Testis (tissue), 2 donors: ENCODE results near the gene ABLIM3.

ENCODE experiments used
- CTCF ChIP-seq, 3 experiments: fragments of 450-650 bp in 2 of 3; fragments of 200-600 bp in 1 of 3; sonication (generic) in 1 of 3; IDR thresholded peaks; one replicate each; pipeline ENCODE4 v1.5.1; 2016 to 2019; ENCODE audit warnings: antibody characterized with exemption in 3 of 3, mild to moderate bottlenecking in 2 of 3, moderate library complexity in 1 of 3
- POLR2A ChIP-seq: fragments of 450-650 bp; IDR thresholded peaks from one replicate; pipeline ENCODE4 v1.6.1; 2017; ENCODE audit warnings: antibody characterized with exemption, mild to moderate bottlenecking, moderate library complexity

- TF ChIP-seq POLR2A (no peak), CTCF (IDR thresholded peaks at IDR 0.05) (no peak)
Observed at GRCh38 chr5:149251546-149251945, 110.3 kb downstream of the ABLIM3 start.
